MCF 10A (cell line): ENCODE data around the gene SCAMP1. TPM values are rescaled to one million over a fixed set of nuclear protein-coding genes. Genes with fewer than 3 reads are reported as not detected.
"Not testable (repeated sequence)": the region's sequence is repeated elsewhere in the genome, so short reads cannot be mapped to it uniquely, and the experiment has no call there.

Experiments
- BruUV-seq: library from RNA; stranded (reverse); fragments of 400-500 nt; replicated peaks from 2 replicates; lab custom pipeline; 2021; lab: Mats Ljungman, UMichigan
- CTCF ChIA-PET: fragments of 300-600 bp; sonication (Branson Sonifier 250); formaldehyde crosslinking; extraction: SDS; loops from one replicate; lab custom pipeline; 2021; ENCODE audit warnings: antibody characterized with exemption, inconsistent platforms; lab: Yijun Ruan, JAX
- POLR2A ChIA-PET: fragments of 300-600, 350-650 bp; sonication (Branson Sonifier 250); formaldehyde crosslinking; extraction: SDS; loops from one replicate; lab custom pipeline; 2020; ENCODE audit warnings: antibody characterized with exemption, inconsistent platforms; lab: Yijun Ruan, JAX
- DNase-seq: peaks from one replicate; pipeline ENCODE4 v3.0.0-alpha.2; 2018; ENCODE audit not compliant: unreplicated experiment
- H3K27ac Mint-ChIP-seq: one replicate; pipeline ENCODE4 v1.8.0; 2022; ENCODE audit warnings: mild to moderate bottlenecking, low read depth, mixed read lengths; ENCODE audit not compliant: unreplicated experiment
- H3K27me3 Mint-ChIP-seq: one replicate; pipeline ENCODE4 v1.8.0; 2022; ENCODE audit warnings: mixed read lengths; ENCODE audit not compliant: insufficient read depth, unreplicated experiment
- H3K36me3 Mint-ChIP-seq: one replicate; pipeline ENCODE4 v1.8.0; 2022; ENCODE audit warnings: mild to moderate bottlenecking, moderate library complexity, mixed read lengths; ENCODE audit not compliant: insufficient read depth, unreplicated experiment
- H3K4me1 Mint-ChIP-seq: one replicate; pipeline ENCODE4 v1.8.0; 2022; ENCODE audit warnings: mixed read lengths; ENCODE audit not compliant: insufficient read depth, unreplicated experiment
- H3K4me3 Mint-ChIP-seq: one replicate; pipeline ENCODE4 v1.8.0; 2022; ENCODE audit warnings: mild to moderate bottlenecking, moderate library complexity, mixed read lengths; ENCODE audit not compliant: unreplicated experiment
- H3K9me3 Mint-ChIP-seq: one replicate; pipeline ENCODE4 v1.8.0; 2022; ENCODE audit warnings: mixed read lengths; ENCODE audit not compliant: unreplicated experiment
- intact Hi-C: fragments of 100-400 bp; cut with micrococcal nuclease; formaldehyde crosslinking; loops from 2 replicates; pipeline ENCODE4 v1.14.1; 2022
- total RNA-seq: library from RNA; stranded (reverse); gene quantifications from 2 replicates; pipeline ENCODE4 v1.2.3, GENCODE V29; 2022
- TF ChIP-seq, protein P1 (sequence below): fragments of 200-600 bp; IDR thresholded peaks from one replicate; pipeline ENCODE4 v1.8.0; 2022; ENCODE audit warnings: antibody characterized with exemption, mild to moderate bottlenecking; ENCODE audit not compliant: unreplicated experiment

The SCAMP1 gene
- total RNA-seq, 1 experiment from 2014 or later = 26.1 TPM

DNA sequence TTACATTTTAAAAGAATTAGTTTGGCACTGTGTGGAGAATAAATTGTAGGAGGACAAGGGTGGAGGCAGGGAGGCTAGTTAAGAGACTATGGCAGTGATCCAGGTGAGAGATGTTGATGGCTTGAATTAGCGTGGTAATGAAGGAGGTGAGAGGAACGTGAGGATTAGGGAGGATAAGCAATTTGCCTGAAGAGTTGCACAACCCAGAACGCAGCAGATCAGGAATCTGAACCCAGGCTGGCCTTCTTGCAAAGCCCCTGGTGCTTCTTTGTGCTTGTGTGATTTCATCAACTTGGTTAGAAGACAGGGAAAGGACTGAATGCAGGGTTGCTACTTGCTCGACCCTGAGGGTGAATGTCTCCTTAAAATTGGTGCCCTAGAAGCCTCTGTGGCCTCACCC is 6.9 kb upstream of the SCAMP1 start:
- TF ChIP-seq, protein P1, sequence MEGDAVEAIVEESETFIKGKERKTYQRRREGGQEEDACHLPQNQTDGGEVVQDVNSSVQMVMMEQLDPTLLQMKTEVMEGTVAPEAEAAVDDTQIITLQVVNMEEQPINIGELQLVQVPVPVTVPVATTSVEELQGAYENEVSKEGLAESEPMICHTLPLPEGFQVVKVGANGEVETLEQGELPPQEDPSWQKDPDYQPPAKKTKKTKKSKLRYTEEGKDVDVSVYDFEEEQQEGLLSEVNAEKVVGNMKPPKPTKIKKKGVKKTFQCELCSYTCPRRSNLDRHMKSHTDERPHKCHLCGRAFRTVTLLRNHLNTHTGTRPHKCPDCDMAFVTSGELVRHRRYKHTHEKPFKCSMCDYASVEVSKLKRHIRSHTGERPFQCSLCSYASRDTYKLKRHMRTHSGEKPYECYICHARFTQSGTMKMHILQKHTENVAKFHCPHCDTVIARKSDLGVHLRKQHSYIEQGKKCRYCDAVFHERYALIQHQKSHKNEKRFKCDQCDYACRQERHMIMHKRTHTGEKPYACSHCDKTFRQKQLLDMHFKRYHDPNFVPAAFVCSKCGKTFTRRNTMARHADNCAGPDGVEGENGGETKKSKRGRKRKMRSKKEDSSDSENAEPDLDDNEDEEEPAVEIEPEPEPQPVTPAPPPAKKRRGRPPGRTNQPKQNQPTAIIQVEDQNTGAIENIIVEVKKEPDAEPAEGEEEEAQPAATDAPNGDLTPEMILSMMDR = no peak
- no peak for DNase-seq
- Mint-ChIP-seq H3K27me3 (no peaks in the 10 kb centered on the region), H3K4me3 (no peak overlapping the region), H3K36me3 (peaks cover 4% of the 10 kb centered on the region), H3K9me3 (no peaks in the 10 kb centered on the region), H3K4me1 (peaks cover 4% of the 10 kb centered on the region), H3K27ac (no peak overlapping the region)
- CTCF ChIA-PET = no interaction called here
- intact Hi-C loops = no loop called here
- BruUV-seq = no TSS peak
- POLR2A ChIA-PET = no interaction called here

DNA sequence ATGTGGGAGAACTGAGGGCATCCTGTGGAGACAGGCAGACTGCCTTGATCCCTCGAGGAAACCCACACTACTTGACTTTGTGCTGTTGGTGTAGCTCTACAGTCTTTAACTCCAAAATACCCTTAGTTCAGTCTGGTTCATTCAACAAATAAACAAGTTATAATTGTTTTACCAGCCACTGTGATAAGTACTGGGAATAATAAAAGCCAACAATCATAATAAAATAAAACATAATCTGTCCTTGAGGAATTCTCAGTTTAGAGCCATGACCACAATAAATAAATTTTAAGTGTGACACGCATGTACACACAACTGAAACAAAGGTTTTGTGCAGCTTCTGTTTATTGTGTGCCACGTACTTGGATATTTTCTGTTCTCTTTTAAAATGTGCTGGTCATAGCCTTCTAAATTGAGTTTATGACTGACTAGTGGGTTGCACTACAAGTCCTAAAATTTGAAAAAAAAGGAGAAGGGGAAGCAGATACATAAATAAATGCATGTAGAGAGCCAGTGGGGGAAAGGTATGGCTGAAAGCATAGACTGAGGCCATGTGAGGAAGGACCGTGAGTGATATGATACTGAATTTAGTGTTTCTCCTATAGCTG is 6.2 kb upstream of the SCAMP1 start:
- CTCF ChIA-PET = interaction anchor here (0.7 kb wide), 2 partner anchors 11 to 62 kb away, joined by 3 read pairs; no protein-coding TSS in a partner anchor
- no peaks in the 10 kb centered on the region for H3K9me3 Mint-ChIP-seq
- peaks cover 4% of the 10 kb centered on the region for H3K36me3 Mint-ChIP-seq
- peaks cover 10% of the 10 kb centered on the region for H3K4me1 Mint-ChIP-seq
- DNase-seq = no peak
- H3K27me3 Mint-ChIP-seq = no peaks in the 10 kb centered on the region
- POLR2A ChIA-PET = no interaction called here
- H3K4me3 Mint-ChIP-seq = no peak overlapping the region
- TF ChIP-seq, protein P1 = no peak
- intact Hi-C loops = no loop called here
- BruUV-seq = no TSS peak
- H3K27ac Mint-ChIP-seq = no peak overlapping the region

DNA sequence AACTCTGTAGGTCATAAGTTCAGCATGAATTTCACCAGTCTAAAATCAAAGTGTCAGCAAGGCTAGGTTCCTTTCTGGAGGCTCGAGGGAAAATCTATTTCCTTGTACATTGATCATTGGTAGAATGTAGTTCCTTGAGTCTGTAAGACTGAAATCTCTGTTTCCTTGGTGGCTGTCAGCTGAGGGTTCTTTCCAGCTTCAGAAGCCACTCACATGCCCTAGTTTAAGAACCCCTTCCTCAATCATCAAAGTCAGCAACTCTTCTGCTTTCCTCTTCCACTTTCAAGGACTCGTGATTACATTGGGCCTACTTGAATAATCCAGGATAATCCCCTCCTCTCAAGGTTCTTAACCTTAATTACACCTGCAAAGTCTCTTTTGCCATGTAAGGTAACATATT is 4.9 kb upstream of the SCAMP1 start:
- Mint-ChIP-seq H3K27me3 (no peaks in the 10 kb centered on the region), H3K9me3 (no peaks in the 10 kb centered on the region)
- POLR2A ChIA-PET = interaction anchor here (0.6 kb wide), 1 partner anchor 70 kb away, joined by 3 read pairs; no protein-coding TSS in a partner anchor

DNA sequence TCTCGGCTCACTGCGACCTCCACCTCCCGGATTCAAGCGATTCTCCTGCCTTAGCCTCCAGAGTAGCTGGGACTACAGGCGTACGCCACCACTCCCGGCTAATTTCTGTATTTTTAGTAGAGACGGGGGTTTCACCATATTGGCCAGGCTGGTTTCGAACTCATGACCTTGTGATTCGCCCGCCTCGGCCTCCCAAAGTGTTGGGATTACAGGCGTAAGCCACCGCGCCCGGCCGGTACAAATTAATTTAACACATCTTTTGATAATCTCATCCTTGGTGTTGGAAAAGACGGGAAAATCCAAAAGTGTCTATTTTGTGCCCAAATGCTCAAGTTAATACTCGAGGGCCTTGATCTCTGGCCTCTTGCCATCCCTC is 974 bp upstream of the SCAMP1 start:
- Mint-ChIP-seq H3K4me3 (peak overlapping the region; percentile 97), H3K4me1 (peaks cover 31% of the 10 kb centered on the region), H3K27ac (peak overlapping the region; percentile 95)
- ChIA-PET POLR2A (interaction anchor here (0.6 to 2.8 kb wide), 10 partner anchors 9 to 368 kb away, joined by 3 to 139 read pairs (median 5); partner anchors contain the start of gene AP3B1), CTCF (interaction anchor here (0.6 to 2.0 kb wide), 10 partner anchors 12 to 268 kb away, joined by 3 to 10 read pairs (median 4); no protein-coding TSS in a partner anchor)
- H3K27me3 Mint-ChIP-seq, intact Hi-C loops, BruUV-seq, DNase-seq, H3K36me3 Mint-ChIP-seq, H3K9me3 Mint-ChIP-seq: not testable (repeated sequence)

More for the DNA sequence above, 4.9 kb upstream of the SCAMP1 start:
- H3K4me3 Mint-ChIP-seq = no peak overlapping the region
- peaks cover 9% of the 10 kb centered on the region for H3K36me3 Mint-ChIP-seq
- no peak overlapping the region for H3K27ac Mint-ChIP-seq
- no TSS peak for BruUV-seq
- no peak for DNase-seq
- CTCF ChIA-PET = no interaction called here
- TF ChIP-seq, protein P1 = no peak
- peaks cover 10% of the 10 kb centered on the region for H3K4me1 Mint-ChIP-seq
- intact Hi-C loops = no loop called here
